Spleen (tissue), 11 donors: ENCODE results near the gene SEPTIN1. TPM values are rescaled to one million over a fixed set of nuclear protein-coding genes. Genes with fewer than 3 reads are reported as not detected.
A peak's percentile ranks its signal among the peaks of the same experiment; 100 is the strongest.

Experiments used
- DNase-seq: peaks from one replicate; pipeline ENCODE4 v3.0.0-alpha.2; 2020
- H3K27ac ChIP-seq, 8 donors: fragments of 200-600 bp; sonication (generic) in 7 of 8; 1 replicate in 4 of 8; 2 replicates in 4 of 8; pipeline versions ENCODE4 v1.5.0 to v1.8.0; 2016 to 2021; ENCODE audit warnings: inconsistent platforms in 4 of 8, mild to moderate bottlenecking in 4 of 8, moderate library complexity in 1 of 8
- H3K27me3 ChIP-seq, 7 donors: fragments of 200-600 bp; sonication (generic) in 6 of 7; replicated peaks in 1 of 7; 1 replicate in 4 of 7; 2 replicates in 3 of 7; pipeline versions ENCODE4 v1.5.0 to v1.8.0; 2016 to 2021; ENCODE audit warnings: inconsistent platforms in 3 of 7, mild to moderate bottlenecking in 1 of 7
- H3K36me3 ChIP-seq, 6 donors: fragments of 200-600 bp; sonication (generic) in 5 of 6; 1 replicate in 4 of 6; 2 replicates in 2 of 6; pipeline versions ENCODE4 v1.5.0 to v1.8.0; 2016 to 2021; ENCODE audit warnings: inconsistent platforms in 2 of 6
- H3K4me1 ChIP-seq, 6 donors: fragments of 200-600 bp; sonication (generic) in 5 of 6; 1 replicate in 3 of 6; 2 replicates in 3 of 6; pipeline versions ENCODE4 v1.5.0 to v1.8.0; 2016 to 2021; ENCODE audit warnings: inconsistent platforms in 3 of 6
- H3K4me3 ChIP-seq, 8 donors: fragments of 200-600 bp; sonication (generic) in 7 of 8; 1 replicate in 4 of 8; 2 replicates in 4 of 8; pipeline versions ENCODE4 v1.5.0 to v1.8.0; 2016 to 2021; ENCODE audit warnings: inconsistent platforms in 4 of 8, mild to moderate bottlenecking in 4 of 8, moderate library complexity in 2 of 8
- H3K9me3 ChIP-seq, 8 donors: fragments of 200-600 bp; sonication (generic) in 7 of 8; 1 replicate in 4 of 8; 2 replicates in 4 of 8; pipeline versions ENCODE4 v1.5.0 to v1.8.0; 2016 to 2021; ENCODE audit warnings: inconsistent platforms in 4 of 8
- POLR2A ChIP-seq, 3 donors: fragments of 450-650 bp; IDR thresholded peaks; one replicate each; pipeline ENCODE4 v1.5.1; 2017; ENCODE audit warnings: antibody characterized with exemption in 3 of 3, mild to moderate bottlenecking in 1 of 3
- POLR2AphosphoS5 ChIP-seq, 3 donors: sonication (generic); formaldehyde crosslinking; IDR thresholded peaks; one replicate each; pipeline ENCODE4 v1.5.1; 2017; ENCODE audit warnings: antibody characterized with exemption in 3 of 3
- WGBS, 5 donors: extraction: QIAGEN DNeasy Blood & Tissue Kit in 3 of 5; methylation state at CpG; one replicate each; pipeline versions ENCODE4 v1.1.5 to v1.1.7; 2013 to 2018; 5-methylcytosine and 5-hydroxymethylcytosine counted together
- intact Hi-C: fragments of 100-400 bp; cut with DNase I; formaldehyde crosslinking; loops from one replicate; pipeline ENCODE4 v1.15.0; 2023; ENCODE audit warnings: low total_unique reads
- polyA plus RNA-seq, 3 donors: library from polyadenylated mRNA; stranded (reverse); fragments of 200-250 nt; gene quantifications; one replicate each; pipeline ENCODE4 v1.2.1, GENCODE V29; 2013
- total RNA-seq, 7 donors: library from RNA; depleted of rRNA in 3 of 7; stranded (reverse); fragments of >200 nt in 3 of 7; fragmentation: NEBNext Ultra II Directional in 4 of 7; extraction: Animal tissue kit (Norgen Biotek cat#: 25700) in 4 of 7; gene quantifications; one replicate each; pipeline versions ENCODE4 v1.1.0 to v1.2.1, GENCODE V29; 2016 to 2021
- TF ChIP-seq, protein P1 (sequence below), 11 experiments: fragments of 200-600 bp in 7 of 11; fragments of 450-650 bp in 4 of 11; sonication (generic) in 4 of 11; IDR thresholded peaks in 8 of 11; conservative IDR thresholded peaks in 3 of 11; 1 replicate in 7 of 11; 2 replicates in 4 of 11; pipeline versions ENCODE4 v1.4.0 to v1.8.0; 2016 to 2021; ENCODE audit warnings: antibody characterized with exemption in 11 of 11, inconsistent platforms in 4 of 11, mild to moderate bottlenecking in 1 of 11
- donor health status: healthy with polysubstance abuse.
- donor health status: DM: no; HTN: no; CAD: no; lungs with moderate emphysema.
- donor health status: DM: no; HTN: no; CAD: no.
- donor health status: Bipolar disorder and iron deficiency.
- donor health status: healthy.
- donor health status: DM: no; HTN: no; CAD: no.
- donor health status: DM: yes; HTN: yes; CAD: no.

SEPTIN1 gene
- total and polyA plus RNA-seq, 10 donors = 38.5 to 199 (median 84.2) TPM

DNA sequence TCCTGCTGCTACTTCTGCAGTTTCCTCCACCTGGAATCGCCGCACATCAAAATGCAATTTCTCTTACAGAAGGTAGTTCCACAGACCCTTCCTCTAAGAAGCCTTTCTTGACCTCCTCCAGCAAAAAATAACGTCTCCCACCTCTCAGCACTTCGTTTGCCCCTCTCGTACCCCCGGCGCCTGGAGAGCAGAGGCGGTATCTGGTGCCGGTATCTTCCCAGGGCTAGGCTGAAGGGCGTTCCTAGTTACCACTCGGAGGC, 47.0 kb upstream of the SEPTIN1 start:
- intact Hi-C loops = no loop called here
- 1 to 3% (median 2%) methylated on average over 11 of the region's 11 CpGs for WGBS, 5 donors
- Histone ChIP-seq H3K36me3 (peaks cover 0 to 41% (median 16%) of the 10 kb centered on the region in 6 donors), H3K27me3 (no peaks in the 10 kb centered on the region), H3K9me3 (no peaks in the 10 kb centered on the region), H3K27ac (peak overlapping the region; percentile 22 to 90 (median 83)), H3K4me3 (peak overlapping the region; percentile 54 to 98 (median 82)), H3K4me1 (peaks cover 5 to 32% (median 24%) of the 10 kb centered on the region in 6 donors)
- no peak for DNase-seq
- no peak for TF ChIP-seq POLR2A (IDR thresholded peaks at IDR 0.05)
- TF ChIP-seq, protein P1, sequence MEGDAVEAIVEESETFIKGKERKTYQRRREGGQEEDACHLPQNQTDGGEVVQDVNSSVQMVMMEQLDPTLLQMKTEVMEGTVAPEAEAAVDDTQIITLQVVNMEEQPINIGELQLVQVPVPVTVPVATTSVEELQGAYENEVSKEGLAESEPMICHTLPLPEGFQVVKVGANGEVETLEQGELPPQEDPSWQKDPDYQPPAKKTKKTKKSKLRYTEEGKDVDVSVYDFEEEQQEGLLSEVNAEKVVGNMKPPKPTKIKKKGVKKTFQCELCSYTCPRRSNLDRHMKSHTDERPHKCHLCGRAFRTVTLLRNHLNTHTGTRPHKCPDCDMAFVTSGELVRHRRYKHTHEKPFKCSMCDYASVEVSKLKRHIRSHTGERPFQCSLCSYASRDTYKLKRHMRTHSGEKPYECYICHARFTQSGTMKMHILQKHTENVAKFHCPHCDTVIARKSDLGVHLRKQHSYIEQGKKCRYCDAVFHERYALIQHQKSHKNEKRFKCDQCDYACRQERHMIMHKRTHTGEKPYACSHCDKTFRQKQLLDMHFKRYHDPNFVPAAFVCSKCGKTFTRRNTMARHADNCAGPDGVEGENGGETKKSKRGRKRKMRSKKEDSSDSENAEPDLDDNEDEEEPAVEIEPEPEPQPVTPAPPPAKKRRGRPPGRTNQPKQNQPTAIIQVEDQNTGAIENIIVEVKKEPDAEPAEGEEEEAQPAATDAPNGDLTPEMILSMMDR (IDR thresholded peaks at IDR 0.05 in 8 of 11, conservative IDR thresholded peaks at IDR 0.05 in 3 of 11) = no peak
- TF ChIP-seq POLR2AphosphoS5 (IDR thresholded peaks at IDR 0.05) = no peak

DNA sequence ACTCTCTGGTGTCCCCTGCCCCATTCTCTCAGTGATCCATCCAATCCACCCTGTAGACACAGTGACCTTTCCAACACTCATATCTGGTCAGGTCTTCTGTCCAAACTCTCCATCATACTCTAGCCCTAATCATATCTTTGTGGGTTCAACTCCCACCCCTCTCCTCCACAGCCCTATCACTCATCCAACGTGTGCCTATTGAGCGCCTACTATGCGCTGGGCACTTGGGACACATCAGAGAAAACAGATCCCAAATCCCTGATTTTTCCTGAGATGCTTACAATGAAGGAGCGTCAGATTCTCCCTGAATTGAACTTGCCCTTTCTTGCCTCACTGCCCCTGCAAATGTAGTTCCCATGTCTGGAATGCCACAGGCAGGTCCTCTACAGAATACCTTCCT, 45.7 kb upstream of the SEPTIN1 start:
- Histone ChIP-seq H3K4me3 (no peak overlapping the region), H3K4me1 (peaks cover 5 to 32% (median 24%) of the 10 kb centered on the region in 6 donors), H3K36me3 (peaks cover 0 to 53% (median 29%) of the 10 kb centered on the region in 6 donors), H3K27me3 (no peaks in the 10 kb centered on the region), H3K9me3 (no peaks in the 10 kb centered on the region), H3K27ac (peak overlapping the region in 1 of 8 donors; percentile 88)
- DNase-seq = no peak
- intact Hi-C loops = no loop called here
- TF ChIP-seq POLR2AphosphoS5 (IDR thresholded peaks at IDR 0.05) (no peak), POLR2A (IDR thresholded peaks at IDR 0.05) (no peak)
- TF ChIP-seq, protein P1 (IDR thresholded peaks at IDR 0.05 in 8 of 11, conservative IDR thresholded peaks at IDR 0.05 in 3 of 11) = no peak
- 91 to 96% (median 94%) methylated on average over 4 of the region's 4 CpGs for whole genome bisulfite sequencing, 5 donors

DNA sequence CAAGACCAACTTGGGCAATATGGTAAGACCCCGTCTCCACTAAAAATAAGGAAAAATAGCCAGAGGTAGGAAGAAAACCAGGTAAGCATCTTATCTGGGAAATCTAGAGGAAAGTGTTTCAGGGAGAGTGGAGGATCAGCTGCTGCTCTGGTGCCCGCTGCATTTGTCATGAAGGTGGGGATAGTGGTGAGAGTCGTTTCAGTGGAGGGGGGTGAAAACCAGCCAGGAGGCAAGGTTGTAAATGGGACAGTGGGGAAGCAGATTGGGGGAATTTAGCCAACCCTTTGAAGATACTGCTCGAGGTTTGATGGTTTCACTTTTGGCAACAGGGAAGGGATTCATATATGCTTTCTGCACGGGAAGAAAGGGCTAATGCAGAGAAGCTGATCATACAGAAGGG, 38.6 kb upstream of the SEPTIN1 start:
- DNase-seq = no peak
- 76 to 89% (median 80%) methylated on average over 5 of the region's 5 CpGs for WGBS, 5 donors
- intact Hi-C loops = no loop called here
- Histone ChIP-seq H3K27ac (no peak overlapping the region), H3K36me3 (peaks cover 0 to 61% (median 40%) of the 10 kb centered on the region in 6 donors), H3K4me1 (peaks cover 4 to 21% (median 16%) of the 10 kb centered on the region in 6 donors), H3K9me3 (no peaks in the 10 kb centered on the region), H3K27me3 (no peaks in the 10 kb centered on the region), H3K4me3 (no peak overlapping the region)
- no peak for TF ChIP-seq POLR2A (IDR thresholded peaks at IDR 0.05)
- no peak for TF ChIP-seq POLR2AphosphoS5 (IDR thresholded peaks at IDR 0.05)
- TF ChIP-seq, protein P1 (IDR thresholded peaks at IDR 0.05 in 8 of 11, conservative IDR thresholded peaks at IDR 0.05 in 3 of 11) = no peak

DNA sequence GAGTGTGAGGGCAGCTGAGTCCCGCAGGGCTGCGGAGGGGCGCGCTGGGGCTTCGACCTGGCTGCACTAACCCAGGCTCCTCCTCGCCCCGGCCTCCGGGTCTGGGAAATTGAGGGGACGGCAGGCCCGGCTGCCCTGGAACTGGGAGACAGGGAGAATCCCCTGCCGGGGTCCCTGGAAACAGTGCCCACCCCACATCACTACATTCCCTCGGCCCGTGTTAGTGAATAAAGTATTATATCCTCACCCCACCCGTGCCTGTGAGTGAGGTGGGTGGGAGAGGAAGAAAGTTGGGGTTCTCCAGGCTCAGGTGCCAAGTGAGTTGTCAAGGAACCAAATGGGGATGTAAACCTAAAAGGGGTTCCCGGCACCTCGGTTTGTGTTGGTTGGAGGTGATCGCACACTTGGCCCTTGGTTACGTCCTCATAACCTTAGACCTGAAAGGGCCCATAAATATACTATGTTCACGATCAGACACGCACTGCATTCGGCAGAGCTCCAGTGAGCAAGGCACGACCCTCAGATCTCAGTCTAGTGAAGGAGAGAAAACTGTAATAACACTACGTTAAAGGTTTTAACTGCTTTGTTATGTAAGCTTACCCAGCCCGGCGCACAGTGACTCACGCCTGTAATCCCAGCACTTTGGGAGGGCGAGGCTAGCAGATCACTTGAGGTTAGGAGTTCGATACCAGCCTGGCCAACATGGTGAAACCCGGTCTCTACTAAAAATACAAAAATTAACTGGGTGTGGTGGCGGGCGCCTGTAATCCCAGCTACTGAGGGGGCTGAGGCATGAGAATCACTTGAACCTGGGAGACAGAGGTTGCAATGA, 36.2 kb upstream of the SEPTIN1 start:
- Histone ChIP-seq H3K27me3 (no peaks in the 10 kb centered on the region), H3K9me3 (no peaks in the 10 kb centered on the region), H3K36me3 (peaks cover 0 to 45% (median 26%) of the 10 kb centered on the region in 6 donors), H3K4me3 (peak overlapping the region; percentile 51 to 77 (median 67)), H3K27ac (peak overlapping the region; percentile 86 to 94 (median 89)), H3K4me1 (peaks cover 4 to 21% (median 16%) of the 10 kb centered on the region in 6 donors)
- WGBS, 5 donors = 63 to 67% (median 63%) methylated on average over 31 of the region's 31 CpGs
- intact Hi-C loops = no loop called here
- no peak for DNase-seq
- TF ChIP-seq POLR2A (IDR thresholded peaks at IDR 0.05) (no peak), POLR2AphosphoS5 (IDR thresholded peaks at IDR 0.05) (no peak)
- TF ChIP-seq, protein P1 (IDR thresholded peaks at IDR 0.05 in 8 of 11, conservative IDR thresholded peaks at IDR 0.05 in 3 of 11) = no peak
